HEK293 (cell line): ENCODE results near the gene OR4K14.

Experiments
- FEZF1 ChIP-seq: fragments of 450-650 bp; formaldehyde crosslinking; IDR thresholded peaks from 2 replicates; pipeline ENCODE4 v1.5.1; 2016; ENCODE audit warnings: missing biosample characterization, missing genetic modification characterization
- ZBTB17 ChIP-seq: fragments of 450-650 bp; formaldehyde crosslinking; IDR thresholded peaks from 2 replicates; pipeline ENCODE4 v1.5.1; 2016; ENCODE audit warnings: missing biosample characterization, missing genetic modification characterization
- ZBTB8A ChIP-seq: fragments of 450-650 bp; formaldehyde crosslinking; IDR thresholded peaks from 2 replicates; pipeline ENCODE4 v1.5.1; 2016; ENCODE audit warnings: missing biosample characterization, missing genetic modification characterization
- ZNF133 ChIP-seq: fragments of 450-650 bp; formaldehyde crosslinking; IDR thresholded peaks from 2 replicates; pipeline ENCODE4 v1.5.1; 2016; ENCODE audit warnings: missing biosample characterization, missing genetic modification characterization
- ZNF274 ChIP-seq, 2 experiments: fragments of 200-500 bp in 1 of 2; fragments of 450-650 bp in 1 of 2; sonication (Bioruptor generic) in 1 of 2; formaldehyde crosslinking in 1 of 2; IDR thresholded peaks; 2 replicates each; pipeline versions ENCODE4 v1.5.1 to v1.6.1; 2014 to 2016; ENCODE audit warnings: borderline replicate concordance in 1 of 2, inconsistent platforms in 1 of 2, low read length in 1 of 2, missing biosample characterization in 1 of 2, missing genetic modification characterization in 1 of 2
- ZNF623 ChIP-seq: fragments of 450-650 bp; formaldehyde crosslinking; IDR thresholded peaks from 2 replicates; pipeline ENCODE4 v1.5.1; 2016; ENCODE audit warnings: missing biosample characterization, missing genetic modification characterization
- TF ChIP-seq, protein P1 (sequence below): fragments of 450-650 bp; formaldehyde crosslinking; IDR thresholded peaks from 2 replicates; pipeline ENCODE4 v1.5.1; 2016; ENCODE audit warnings: missing biosample characterization, missing genetic modification characterization
- TF ChIP-seq, protein P2 (sequence below): fragments of 450-650 bp; formaldehyde crosslinking; IDR thresholded peaks from 2 replicates; pipeline ENCODE4 v1.5.1; 2016; ENCODE audit warnings: missing biosample characterization, missing genetic modification characterization
- TF ChIP-seq, protein P3 (sequence below): fragments of 450-650 bp; formaldehyde crosslinking; IDR thresholded peaks from 2 replicates; pipeline ENCODE4 v1.5.1; 2016; ENCODE audit warnings: missing biosample characterization, missing genetic modification characterization

DNA sequence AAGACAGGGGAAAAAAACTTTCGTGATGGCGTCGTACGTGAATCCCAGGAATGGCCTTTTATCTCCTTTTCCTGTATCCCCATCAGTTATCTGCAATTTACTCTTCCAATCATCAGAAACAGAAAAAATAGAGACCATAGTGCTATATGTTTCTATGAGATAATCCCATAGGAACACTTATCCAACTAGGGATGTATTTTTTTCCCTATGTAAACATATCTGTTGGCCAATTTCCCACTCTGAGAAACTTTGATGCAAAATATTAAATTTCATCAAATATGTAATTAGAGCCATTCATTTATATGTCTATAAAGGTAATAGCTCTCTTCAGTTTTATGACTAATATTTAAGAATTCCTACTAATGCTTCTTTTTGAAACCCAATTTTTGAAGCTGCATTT is 16.8 kb upstream of the OR4K14 start, which contains the start of gene OR4K13:
- TF ChIP-seq, protein P1, sequence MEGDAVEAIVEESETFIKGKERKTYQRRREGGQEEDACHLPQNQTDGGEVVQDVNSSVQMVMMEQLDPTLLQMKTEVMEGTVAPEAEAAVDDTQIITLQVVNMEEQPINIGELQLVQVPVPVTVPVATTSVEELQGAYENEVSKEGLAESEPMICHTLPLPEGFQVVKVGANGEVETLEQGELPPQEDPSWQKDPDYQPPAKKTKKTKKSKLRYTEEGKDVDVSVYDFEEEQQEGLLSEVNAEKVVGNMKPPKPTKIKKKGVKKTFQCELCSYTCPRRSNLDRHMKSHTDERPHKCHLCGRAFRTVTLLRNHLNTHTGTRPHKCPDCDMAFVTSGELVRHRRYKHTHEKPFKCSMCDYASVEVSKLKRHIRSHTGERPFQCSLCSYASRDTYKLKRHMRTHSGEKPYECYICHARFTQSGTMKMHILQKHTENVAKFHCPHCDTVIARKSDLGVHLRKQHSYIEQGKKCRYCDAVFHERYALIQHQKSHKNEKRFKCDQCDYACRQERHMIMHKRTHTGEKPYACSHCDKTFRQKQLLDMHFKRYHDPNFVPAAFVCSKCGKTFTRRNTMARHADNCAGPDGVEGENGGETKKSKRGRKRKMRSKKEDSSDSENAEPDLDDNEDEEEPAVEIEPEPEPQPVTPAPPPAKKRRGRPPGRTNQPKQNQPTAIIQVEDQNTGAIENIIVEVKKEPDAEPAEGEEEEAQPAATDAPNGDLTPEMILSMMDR (tag by site-specific recombination) = no peak
- TF ChIP-seq ZNF623 (tag by site-specific recombination) = no peak
- no peak for TF ChIP-seq ZBTB17
- TF ChIP-seq, protein P2, sequence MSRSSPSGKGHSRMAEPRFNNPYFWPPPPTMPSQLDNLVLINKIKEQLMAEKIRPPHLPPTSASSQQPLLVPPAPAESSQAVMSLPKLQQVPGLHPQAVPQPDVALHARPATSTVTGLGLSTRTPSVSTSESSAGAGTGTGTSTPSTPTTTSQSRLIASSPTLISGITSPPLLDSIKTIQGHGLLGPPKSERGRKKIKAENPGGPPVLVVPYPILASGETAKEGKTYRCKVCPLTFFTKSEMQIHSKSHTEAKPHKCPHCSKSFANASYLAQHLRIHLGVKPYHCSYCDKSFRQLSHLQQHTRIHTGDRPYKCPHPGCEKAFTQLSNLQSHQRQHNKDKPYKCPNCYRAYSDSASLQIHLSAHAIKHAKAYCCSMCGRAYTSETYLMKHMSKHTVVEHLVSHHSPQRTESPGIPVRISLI = no peak
- no peak for TF ChIP-seq ZNF133 (tag by site-specific recombination)
- TF ChIP-seq FEZF1 (tag by site-specific recombination) = no peak
- TF ChIP-seq, protein P3, sequence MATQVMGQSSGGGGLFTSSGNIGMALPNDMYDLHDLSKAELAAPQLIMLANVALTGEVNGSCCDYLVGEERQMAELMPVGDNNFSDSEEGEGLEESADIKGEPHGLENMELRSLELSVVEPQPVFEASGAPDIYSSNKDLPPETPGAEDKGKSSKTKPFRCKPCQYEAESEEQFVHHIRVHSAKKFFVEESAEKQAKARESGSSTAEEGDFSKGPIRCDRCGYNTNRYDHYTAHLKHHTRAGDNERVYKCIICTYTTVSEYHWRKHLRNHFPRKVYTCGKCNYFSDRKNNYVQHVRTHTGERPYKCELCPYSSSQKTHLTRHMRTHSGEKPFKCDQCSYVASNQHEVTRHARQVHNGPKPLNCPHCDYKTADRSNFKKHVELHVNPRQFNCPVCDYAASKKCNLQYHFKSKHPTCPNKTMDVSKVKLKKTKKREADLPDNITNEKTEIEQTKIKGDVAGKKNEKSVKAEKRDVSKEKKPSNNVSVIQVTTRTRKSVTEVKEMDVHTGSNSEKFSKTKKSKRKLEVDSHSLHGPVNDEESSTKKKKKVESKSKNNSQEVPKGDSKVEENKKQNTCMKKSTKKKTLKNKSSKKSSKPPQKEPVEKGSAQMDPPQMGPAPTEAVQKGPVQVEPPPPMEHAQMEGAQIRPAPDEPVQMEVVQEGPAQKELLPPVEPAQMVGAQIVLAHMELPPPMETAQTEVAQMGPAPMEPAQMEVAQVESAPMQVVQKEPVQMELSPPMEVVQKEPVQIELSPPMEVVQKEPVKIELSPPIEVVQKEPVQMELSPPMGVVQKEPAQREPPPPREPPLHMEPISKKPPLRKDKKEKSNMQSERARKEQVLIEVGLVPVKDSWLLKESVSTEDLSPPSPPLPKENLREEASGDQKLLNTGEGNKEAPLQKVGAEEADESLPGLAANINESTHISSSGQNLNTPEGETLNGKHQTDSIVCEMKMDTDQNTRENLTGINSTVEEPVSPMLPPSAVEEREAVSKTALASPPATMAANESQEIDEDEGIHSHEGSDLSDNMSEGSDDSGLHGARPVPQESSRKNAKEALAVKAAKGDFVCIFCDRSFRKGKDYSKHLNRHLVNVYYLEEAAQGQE (tag by site-specific recombination) = no peak
- TF ChIP-seq ZNF274 (IDR thresholded peaks at IDR 0.05; ENCODE audit: low read length) = no peak
- no peak for TF ChIP-seq ZNF274 (tag by site-specific recombination; IDR thresholded peaks at IDR 0.05; ENCODE audit: borderline replicate concordance)
- TF ChIP-seq ZBTB8A (tag by site-specific recombination) = no peak
